NOMO-1 treated with dmso at 0.1 percent for 144 hours (cell line): ENCODE data around the gene ACSM2B.
"Not testable (repeated sequence)": the region's sequence is repeated elsewhere in the genome, so short reads cannot be mapped to it uniquely, and the experiment has no call there.

ENCODE experiments used
- DNase-seq: peaks from one replicate; lab custom pipeline; 2025; ENCODE audit not compliant: unreplicated experiment; lab: John Stamatoyannopoulos, UW

Gene ACSM2B

GRCh38 chr16:20576145-20576544 is at the start of gene ACSM2B:
ACSM2B (minus strand) TSS chr16:20576367; CDS start chr16:20564845, 11,522 bp downstream.
- not testable (repeated sequence) for DNase-seq

DNA sequence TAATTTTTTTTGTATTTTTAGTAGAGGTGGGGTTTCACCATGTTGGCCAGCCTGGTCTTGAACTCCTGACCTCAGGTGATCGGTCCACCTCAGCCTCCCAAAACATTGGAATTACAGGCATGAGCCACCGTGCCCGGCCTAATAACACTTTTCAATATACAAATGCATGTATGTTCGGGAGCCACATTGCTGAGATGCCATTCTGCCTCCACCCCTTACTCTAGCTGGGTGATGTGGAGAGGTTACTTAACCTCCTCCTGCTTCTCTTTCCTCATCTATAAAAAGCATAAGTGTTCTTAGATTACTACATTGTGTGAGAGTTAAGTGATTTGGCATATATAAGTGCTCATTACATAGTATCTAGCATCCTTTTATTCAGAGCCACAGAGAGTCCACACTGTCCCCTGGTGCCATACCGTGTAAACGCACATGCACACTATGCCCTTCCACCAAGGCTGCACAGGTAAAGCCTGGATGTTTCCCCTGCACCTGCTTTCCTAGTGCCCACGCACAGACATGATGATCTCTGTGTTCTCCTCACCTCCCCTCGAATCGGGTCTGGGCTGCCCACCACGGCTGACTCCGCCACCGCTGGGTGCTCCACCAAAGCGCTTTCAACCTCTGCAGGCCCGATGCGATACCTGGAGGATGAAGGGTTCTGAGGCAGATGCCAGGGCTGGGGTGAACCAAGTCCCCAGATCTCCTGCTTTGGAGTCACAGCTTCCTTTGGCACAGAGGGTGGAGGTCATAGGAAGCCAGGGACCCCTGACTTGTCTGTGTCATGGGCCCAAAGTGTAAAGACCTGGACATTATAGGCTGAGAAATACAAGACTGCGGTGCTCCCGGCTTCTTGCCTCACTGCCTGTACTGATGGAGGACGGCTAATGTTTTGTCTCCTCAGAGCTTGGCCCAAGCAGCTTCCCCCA is 49.0 kb upstream of the ACSM2B start:
- no peak for DNase-seq

DNA sequence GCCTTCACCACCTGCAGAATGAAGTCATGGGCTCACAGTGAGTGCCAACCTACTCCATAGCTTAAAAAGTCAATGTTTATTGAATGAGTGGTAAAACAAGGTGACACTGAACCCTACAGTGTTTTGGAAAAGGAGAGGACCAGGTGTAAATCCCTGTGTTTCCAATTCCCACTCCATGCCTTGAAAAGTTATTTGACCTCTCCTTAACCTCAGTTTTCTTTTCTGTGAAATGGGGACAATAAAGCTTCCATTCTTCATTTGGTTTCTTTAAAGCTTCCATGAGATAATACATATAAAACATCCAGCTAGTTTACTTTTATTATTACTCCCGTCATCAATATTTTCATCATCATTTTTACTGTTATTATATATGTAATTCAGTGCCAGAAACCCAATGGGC is 48.0 kb upstream of the ACSM2B start:
- DNase-seq: no peak

DNA sequence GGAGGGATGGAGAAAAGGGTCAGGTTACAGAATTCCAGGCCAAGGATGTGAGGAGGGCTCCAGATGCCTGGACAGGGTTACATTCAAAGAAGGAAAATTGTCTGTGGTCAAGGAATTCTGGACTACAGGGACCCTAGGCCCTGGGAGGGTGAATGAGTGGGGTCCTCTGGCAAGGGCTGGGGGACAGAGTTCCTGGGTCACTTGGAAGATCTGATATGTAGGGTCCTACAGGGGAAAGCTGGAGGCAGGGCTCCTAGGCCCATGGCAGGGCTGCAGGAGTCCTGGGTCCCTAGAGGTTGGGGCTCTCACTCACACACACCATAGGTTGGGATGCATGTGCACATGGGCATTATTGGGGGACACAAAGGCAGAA is 46.3 kb upstream of the ACSM2B start:
- DNase-seq: no peak

DNA sequence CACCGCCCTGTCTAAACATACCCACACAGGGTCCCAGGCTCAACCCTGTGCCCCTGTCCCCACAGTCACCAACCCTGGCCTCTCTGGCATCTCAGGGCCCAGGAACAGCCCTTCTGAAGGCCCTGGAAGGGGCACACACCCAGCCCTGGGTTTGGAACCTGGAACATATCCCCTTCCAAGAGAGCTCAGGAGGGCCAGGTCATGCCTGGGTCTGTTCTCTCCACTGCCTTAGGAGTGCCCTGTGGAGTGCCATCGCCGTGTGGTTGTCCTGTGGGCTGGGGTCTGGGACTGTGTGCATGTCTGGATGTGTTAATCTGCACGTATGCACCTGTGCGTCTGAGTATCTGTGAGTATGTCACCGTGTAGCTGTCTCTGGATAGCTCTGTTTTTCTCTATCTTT is 45.2 kb upstream of the ACSM2B start:
- no peak for DNase-seq

DNA sequence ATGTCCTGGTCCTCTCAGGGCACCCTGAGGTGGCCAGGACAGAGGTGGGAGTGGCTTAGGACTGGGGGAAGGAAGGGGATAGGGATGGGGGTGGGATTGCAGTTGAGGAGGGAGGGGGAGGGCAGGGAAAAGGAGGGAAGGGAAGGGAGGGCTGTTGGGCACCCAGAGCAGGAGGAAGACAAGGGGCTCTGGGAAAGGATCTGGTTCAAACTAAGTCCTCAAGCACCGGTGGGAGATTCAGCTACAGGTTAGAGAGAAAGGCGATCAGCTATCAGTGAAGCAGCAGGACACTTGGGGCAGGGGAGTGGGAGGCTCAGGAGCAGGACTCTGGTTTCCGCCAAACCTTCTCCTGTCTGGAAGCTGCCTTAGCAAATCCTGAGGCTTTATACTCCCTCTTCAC is 44.6 kb upstream of the ACSM2B start:
- no peak for DNase-seq

GRCh38 chr16:20620003-20620402 is 43.8 kb upstream of the ACSM2B start:
- DNase-seq: no peak

GRCh38 chr16:20617271-20617670 is 41.1 kb upstream of the ACSM2B start:
- DNase-seq: no peak

DNA sequence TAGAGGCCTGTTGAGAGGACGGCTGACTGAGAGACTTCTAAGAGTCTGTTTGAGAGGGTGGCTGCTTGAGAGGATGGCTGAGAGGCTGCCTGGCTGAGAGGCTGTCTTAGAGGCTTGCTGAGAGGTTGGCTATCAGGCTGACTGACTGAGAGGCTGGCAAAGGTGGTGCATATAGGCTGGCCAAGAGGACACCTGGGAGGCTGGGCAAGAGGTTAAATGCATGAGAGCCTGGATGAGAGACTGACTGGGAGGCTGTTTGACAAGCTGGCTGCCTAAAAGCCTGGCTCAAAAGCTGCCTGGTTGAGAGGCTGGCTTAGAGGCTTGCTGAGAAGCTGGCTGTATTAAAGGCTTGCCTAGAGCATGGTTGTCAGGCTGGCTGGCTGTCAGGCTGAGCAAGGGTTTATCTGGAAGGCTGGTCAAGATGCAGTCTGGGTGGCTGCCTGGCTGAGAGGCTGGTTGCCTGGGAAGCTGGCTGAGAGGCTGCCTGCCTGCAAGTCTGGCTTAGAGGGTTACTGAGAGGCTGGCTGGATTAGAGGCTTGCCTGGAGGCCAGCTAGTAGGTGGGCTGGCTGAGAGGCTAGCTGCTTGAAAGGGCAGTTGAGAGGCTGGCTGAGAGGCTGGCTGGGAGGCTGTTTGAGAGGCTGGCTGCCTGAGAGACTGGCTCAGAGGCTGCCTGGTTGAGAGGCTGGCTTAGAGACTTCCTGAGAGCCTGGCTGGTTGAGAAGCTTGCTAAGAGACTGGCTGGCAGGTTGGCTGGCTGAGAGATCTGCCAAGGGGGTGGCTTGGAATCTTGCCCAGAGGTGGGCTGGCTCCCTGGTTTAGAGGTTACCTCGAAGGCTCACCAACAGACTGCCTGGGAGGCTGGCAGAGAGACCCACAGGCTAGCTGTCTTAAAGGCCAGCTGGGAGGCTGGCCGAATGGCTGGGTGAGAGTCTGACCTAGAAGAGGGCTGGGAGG is 38.3 kb upstream of the ACSM2B start:
- DNase-seq: no peak

DNA sequence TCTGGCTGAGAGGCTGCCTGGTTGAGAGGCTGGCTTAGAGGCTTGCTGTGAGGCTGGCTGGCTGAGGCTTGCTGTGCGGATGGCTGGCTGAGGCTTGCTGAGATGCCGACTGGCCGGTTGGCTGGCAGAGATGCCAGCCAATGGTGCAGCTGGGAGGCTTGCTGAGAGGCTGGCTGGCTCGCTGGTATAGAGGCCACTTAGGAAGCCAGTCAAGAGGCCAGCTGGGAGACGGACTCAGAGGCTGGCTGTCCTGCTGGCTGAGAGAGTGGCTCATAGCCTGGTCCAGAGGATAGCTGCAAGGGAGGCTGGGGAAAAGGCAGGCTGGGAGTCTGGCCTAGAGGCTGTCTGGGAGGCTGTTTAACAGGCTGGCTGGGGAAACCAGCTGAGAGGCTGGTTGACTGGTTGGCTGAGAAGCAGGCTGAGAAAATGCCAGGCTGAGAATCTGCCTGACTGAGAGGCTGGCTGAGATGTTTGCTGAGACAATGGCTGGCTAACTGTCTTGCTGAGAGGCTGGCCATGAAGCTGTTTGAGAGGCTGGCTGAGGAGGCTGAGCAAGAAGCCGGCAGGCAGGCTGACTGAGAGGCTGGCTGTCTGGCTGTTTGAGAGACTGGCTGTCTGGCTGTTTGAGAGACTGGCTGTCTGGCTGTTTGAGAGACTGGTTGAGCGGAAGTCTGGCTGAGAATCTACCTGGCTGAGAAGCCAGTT is 37.5 kb upstream of the ACSM2B start:
- DNase-seq: no peak

DNA sequence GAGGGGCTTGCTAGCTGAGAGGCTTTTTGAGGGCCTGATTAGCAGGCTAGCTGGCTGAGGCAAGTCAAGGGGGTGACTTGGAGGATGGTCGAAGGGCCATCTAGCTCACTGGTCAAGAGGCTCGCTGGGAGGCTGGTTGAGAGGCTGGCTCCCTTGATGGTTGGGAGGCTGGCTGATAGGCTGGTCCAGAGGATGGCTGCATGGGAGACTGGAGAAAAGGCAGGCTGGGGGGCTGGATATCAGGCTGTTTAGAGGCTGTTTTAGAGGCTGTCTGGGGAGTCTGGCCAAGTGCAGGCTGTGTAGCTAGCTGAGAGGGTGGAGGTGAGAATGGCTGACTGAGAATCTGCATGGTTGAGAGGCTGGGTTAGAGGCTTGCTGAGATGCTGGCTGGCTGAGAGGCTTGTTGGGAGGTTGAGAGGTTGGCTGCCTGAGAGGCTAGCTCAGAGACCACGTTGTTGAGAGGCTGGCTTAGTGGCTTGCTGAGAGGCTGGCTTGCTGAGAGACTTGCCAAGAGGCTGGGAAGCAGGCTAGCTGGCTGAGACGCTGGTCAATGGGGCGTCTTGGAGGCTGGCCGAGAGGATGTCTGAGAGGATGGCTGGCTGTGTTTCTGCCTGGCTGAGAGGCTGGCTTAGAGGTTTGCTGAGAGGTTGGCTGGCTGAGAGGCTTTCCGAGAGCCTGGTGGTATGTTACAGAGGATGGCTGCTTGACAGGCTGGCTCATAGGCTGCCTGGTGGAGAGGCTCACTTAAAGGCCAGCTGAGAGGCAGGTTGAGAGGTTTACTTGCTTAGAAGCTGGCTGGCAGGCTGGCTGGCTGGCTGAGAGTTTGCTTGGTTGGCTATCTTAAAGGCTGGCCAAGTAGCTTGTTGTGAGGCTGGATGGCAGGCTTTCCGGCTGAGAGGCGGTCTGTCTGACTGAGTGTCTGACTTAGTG is 36.6 kb upstream of the ACSM2B start:
- no peak for DNase-seq

GRCh38 chr16:20611975-20612481 is 35.9 kb upstream of the ACSM2B start:
- no peak for DNase-seq

DNA sequence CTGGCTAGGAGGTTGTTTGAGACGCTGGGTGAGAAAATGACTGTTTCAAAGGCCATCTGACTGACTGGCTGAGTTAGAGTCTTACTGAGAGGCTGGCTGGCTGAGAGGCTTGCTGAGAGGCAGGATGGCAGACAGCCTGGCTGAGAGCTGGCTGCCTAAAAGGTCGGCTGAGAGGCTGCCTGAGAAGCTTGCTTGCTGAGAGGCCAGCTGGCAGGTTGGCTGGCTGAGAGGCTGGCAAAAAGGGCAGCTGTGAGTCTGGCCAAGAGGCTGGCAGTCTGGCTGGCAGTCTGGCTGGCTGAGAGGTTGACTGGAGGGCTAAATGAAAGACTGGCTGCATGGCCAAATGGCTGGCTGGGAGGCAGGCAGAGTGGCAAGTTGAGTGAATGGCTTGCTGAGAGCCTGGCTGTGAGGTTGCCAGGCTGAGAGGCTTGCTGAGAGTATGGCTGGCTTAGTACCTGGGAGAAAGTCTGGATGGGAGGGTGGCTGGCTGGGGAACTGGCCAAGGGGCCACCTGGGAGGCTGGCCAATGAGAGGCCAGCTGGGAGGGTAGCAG is 35.3 kb upstream of the ACSM2B start:
- DNase-seq: no peak

DNA sequence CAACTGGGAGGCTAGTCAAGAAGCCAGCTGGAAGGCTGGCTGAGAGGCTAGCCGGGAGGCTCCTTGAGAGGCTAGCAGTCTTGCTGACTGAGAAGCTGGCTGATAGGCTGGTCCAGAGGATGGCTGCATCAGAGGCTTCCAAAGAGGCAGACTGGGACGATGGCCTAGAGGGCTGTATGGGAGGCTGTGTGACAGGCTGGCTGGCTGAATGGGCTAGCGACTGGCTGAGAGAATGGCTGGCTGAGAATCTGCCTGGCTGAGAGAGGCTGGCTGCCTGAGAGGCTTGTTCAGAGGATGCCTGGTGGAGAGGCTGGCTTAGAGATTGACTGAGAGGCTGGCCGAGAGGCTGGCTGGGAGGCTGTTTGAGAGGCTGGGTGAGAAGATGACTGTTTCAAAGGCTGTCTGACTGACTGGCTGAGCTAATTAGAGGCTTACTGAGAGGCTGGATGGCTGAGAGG is 34.8 kb upstream of the ACSM2B start:
- DNase-seq: no peak

GRCh38 chr16:20610211-20610891 is 34.2 kb upstream of the ACSM2B start:
- no peak for DNase-seq

DNA sequence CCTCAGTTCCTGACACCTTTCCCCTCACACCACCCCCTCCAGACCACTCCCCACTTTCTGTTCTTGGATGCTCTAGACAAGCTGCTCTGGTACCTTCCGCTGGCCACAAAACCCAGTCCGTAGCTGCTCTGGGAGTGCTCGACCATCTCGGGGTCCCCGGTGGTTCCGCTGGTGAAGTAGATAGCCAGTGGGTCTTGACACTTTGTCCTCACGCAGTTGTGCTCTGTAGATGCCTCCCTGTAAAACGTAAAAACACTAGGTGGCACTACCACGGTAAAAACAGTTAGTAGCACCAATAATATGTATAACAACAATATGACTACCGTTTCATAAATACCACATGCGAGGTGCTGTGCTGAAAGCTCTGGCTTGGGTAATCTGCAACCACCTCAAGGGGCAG is 26.0 kb upstream of the ACSM2B start:
- not testable (repeated sequence) for DNase-seq

DNA sequence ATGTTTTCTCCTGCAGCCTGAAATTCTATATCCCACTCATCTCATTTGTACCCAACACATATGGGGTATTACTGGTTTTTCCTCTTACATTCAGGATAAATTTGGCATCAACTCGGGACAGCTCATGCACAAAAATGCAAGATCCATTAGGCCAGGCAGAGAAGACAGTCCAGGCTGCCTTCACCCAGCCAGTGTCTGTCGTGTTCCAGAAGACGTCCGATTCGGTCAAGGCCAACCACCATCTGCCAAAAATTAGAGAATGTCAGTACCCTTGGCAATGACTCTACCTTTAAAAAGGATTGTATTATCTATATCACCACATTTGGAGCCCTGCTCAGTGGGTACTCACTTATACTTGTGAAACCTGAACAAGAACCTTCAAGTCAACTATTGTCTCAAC is 23.3 kb upstream of the ACSM2B start:
- not testable (repeated sequence) for DNase-seq

DNA sequence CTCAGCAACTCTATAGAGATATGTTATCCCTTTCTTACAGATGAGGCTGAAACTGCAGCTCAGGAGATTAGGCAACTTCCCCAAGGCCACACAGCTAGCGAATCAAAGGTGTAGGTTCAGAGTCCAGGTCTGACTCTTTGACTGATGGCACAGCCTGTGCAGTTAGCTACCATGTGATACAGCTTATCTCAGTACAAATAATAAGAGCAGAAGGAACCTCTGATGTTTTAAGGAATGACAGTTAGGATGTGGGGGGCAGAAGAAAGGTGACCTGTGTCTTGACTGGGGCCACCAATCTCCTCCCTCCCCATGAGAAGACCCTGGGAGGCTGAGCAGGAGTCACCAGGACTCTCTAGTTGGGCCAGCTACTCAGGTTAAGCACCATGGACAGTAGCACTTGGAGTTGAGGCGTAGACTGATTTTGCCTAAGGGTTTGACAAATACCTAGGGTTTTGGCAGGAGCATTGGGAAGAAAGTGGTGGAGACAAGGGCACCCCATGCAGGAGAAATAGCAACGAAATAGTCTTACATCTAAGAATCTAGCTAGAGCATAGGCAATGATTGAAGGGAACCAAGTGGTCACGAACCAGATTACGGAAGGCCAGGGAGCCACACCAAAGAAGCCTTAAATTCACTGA is 22.8 kb upstream of the ACSM2B start:
- DNase-seq: no peak
